H1 (cell line): ENCODE results near the gene KPNA3. TPM values are rescaled to one million over a fixed set of nuclear protein-coding genes. Genes with fewer than 3 reads are reported as not detected.

Experiments used
- CTCF ChIA-PET: fragments of 300-600 bp; sonication (Branson Sonifier 250); formaldehyde crosslinking; loops from one replicate; lab custom pipeline; 2021; ENCODE audit not compliant: partially characterized antibody; lab: Charles Lee
- POLR2A ChIA-PET: fragments of 300-600 bp; sonication (Branson Sonifier 250); formaldehyde crosslinking; loops from one replicate; lab custom pipeline; 2021; ENCODE audit warnings: inconsistent platforms; ENCODE audit not compliant: partially characterized antibody; lab: Charles Lee
- DNase-seq, 2 experiments: peaks; one replicate each; pipeline versions ENCODE4 v3.0.0 to v3.0.0-alpha.2; 2010 to 2022; ENCODE audit warnings: low spot score in 2 of 2, low read depth in 1 of 2, mixed read lengths in 1 of 2
- FAIRE-seq: peaks from 2 replicates; lab custom pipeline; 2011; peaks lifted over from hg19 to GRCh38; lab: Jason Lieb, UNC
- H2AFZ ChIP-seq: 2 replicates; pipeline ENCODE4 v1.8.1; 2012; ENCODE audit warnings: low read length, inconsistent platforms
- H2AK5ac ChIP-seq: 2 replicates; pipeline ENCODE4 v1.6.1; 2013; ENCODE audit warnings: low read depth, low read length
- H2BK120ac ChIP-seq: replicated peaks from 2 replicates; pipeline ENCODE3; 2013; ENCODE audit warnings: low read depth, low read length, inconsistent platforms
- H2BK12ac ChIP-seq: 2 replicates; pipeline ENCODE4 v1.6.1; 2013; ENCODE audit warnings: low read depth, low read length
- H2BK15ac ChIP-seq: 2 replicates; pipeline ENCODE4 v1.6.1; 2013; ENCODE audit warnings: low read length
- H2BK20ac ChIP-seq: 2 replicates; pipeline ENCODE4 v1.6.1; 2013; ENCODE audit warnings: low read length
- H2BK5ac ChIP-seq: 2 replicates; pipeline ENCODE4 v1.6.1; 2013; ENCODE audit warnings: low read depth, low read length
- H3K14ac ChIP-seq: 2 replicates; pipeline ENCODE4 v1.6.1; 2013; ENCODE audit warnings: inconsistent platforms; ENCODE audit not compliant: insufficient read length
- H3K18ac ChIP-seq: 2 replicates; pipeline ENCODE4 v1.6.1; 2013; ENCODE audit warnings: low read length; ENCODE audit errors: extremely low read depth
- H3K23ac ChIP-seq: 2 replicates; pipeline ENCODE4 v1.6.1; 2013; ENCODE audit warnings: inconsistent platforms; ENCODE audit not compliant: insufficient read length
- H3K23me2 ChIP-seq: 2 replicates; pipeline ENCODE4 v1.6.1; 2013; ENCODE audit warnings: low read depth, low read length
- H3K27ac ChIP-seq: 2 replicates; pipeline ENCODE4 v1.6.1; 2011; ENCODE audit warnings: low read depth, low read length, inconsistent platforms
- H3K27me3 ChIP-seq, 4 experiments: replicated peaks in 1 of 4; 1 replicate in 1 of 4; 2 replicates in 3 of 4; pipeline versions ENCODE4 v1.6.1 to v1.8.1; 2011 to 2013; ENCODE audit warnings: low read length in 3 of 4, mild to moderate bottlenecking in 3 of 4, inconsistent platforms in 2 of 4, mixed read lengths in 2 of 4, moderate library complexity in 1 of 4; ENCODE audit not compliant: control insufficient read depth in 3 of 4, insufficient read depth in 3 of 4; ENCODE audit errors: extremely low read depth in 1 of 4
- H3K36me3 ChIP-seq, 4 experiments: 2 replicates each; pipeline versions ENCODE4 v1.6.1 to v1.8.1; 2011 to 2013; ENCODE audit warnings: mild to moderate bottlenecking in 4 of 4, low read length in 3 of 4, moderate library complexity in 2 of 4, control low read depth in 1 of 4, inconsistent platforms in 1 of 4; ENCODE audit not compliant: insufficient read depth in 4 of 4, control insufficient read depth in 2 of 4
- H3K4ac ChIP-seq: replicated peaks from 2 replicates; pipeline ENCODE3; 2013; ENCODE audit warnings: low read length, low read depth, mixed read lengths, inconsistent platforms; ENCODE audit not compliant: insufficient read length
- H3K4me1 ChIP-seq, 4 experiments: replicated peaks in 1 of 4; 1 replicate in 1 of 4; 2 replicates in 3 of 4; pipeline versions ENCODE4 v1.6.1 to v1.8.1; 2011 to 2013; ENCODE audit warnings: low read length in 3 of 4, inconsistent platforms in 2 of 4, mixed read lengths in 1 of 4; ENCODE audit not compliant: insufficient read depth in 4 of 4, control insufficient read depth in 3 of 4
- H3K4me2 ChIP-seq, 2 experiments: 2 replicates each; pipeline versions ENCODE4 v1.6.1 to v1.8.1; 2011 to 2013; ENCODE audit warnings: low read depth in 2 of 2, low read length in 2 of 2, control low read depth in 1 of 2, inconsistent platforms in 1 of 2, mild to moderate bottlenecking in 1 of 2; ENCODE audit not compliant: insufficient read depth in 1 of 2
- H3K4me3 ChIP-seq, 4 experiments: fragments of 200-600, 300-600 bp in 1 of 4; sonication (generic), shearing (Covaris generic), sonication (Bioruptor Twin) in 1 of 4; 2 replicates each; pipeline versions ENCODE4 v1.5.1 to v1.8.1; 2011 to 2016; ENCODE audit warnings: low read length in 4 of 4, low read depth in 3 of 4, control low read depth in 2 of 4, inconsistent platforms in 2 of 4, mild to moderate bottlenecking in 2 of 4, mixed read lengths in 1 of 4, moderate library complexity in 1 of 4; ENCODE audit not compliant: insufficient read depth in 2 of 4; ENCODE audit errors: extremely low read depth in 1 of 4
- H3K56ac ChIP-seq: replicated peaks from 2 replicates; pipeline ENCODE3; 2013; ENCODE audit warnings: low read depth, mild to moderate bottlenecking, mixed read lengths, low read length, inconsistent platforms; ENCODE audit not compliant: insufficient read length
- H3K79me1 ChIP-seq: 2 replicates; pipeline ENCODE4 v1.6.1; 2013; ENCODE audit warnings: low read depth, low read length, control low read depth
- H3K79me2 ChIP-seq, 2 experiments: 2 replicates each; pipeline versions ENCODE4 v1.6.1 to v1.8.1; 2012 to 2013; ENCODE audit warnings: low read length in 2 of 2, mild to moderate bottlenecking in 2 of 2, inconsistent platforms in 1 of 2; ENCODE audit not compliant: insufficient read depth in 2 of 2, control insufficient read depth in 1 of 2
- H3K9ac ChIP-seq, 4 experiments: replicated peaks in 1 of 4; 1 replicate in 1 of 4; 2 replicates in 3 of 4; pipeline versions ENCODE4 v1.6.1 to v1.8.1; 2011 to 2013; ENCODE audit warnings: low read depth in 3 of 4, low read length in 3 of 4, control low read depth in 2 of 4, mild to moderate bottlenecking in 2 of 4, moderate library complexity in 2 of 4, inconsistent platforms in 1 of 4; ENCODE audit errors: extremely low read depth in 1 of 4
- H3K9me3 ChIP-seq, 2 experiments: 2 replicates each; pipeline versions ENCODE4 v1.6.1 to v1.8.1; 2012 to 2013; ENCODE audit warnings: mild to moderate bottlenecking in 2 of 2, moderate library complexity in 2 of 2, control low read depth in 1 of 2, inconsistent platforms in 1 of 2, low read depth in 1 of 2, low read length in 1 of 2, mixed read lengths in 1 of 2; ENCODE audit not compliant: insufficient read depth in 2 of 2
- H4K20me1 ChIP-seq, 2 experiments: replicated peaks in 1 of 2; 2 replicates each; pipeline versions ENCODE3 to v1.8.1; 2011 to 2013; ENCODE audit warnings: inconsistent platforms in 2 of 2, low read length in 2 of 2, mild to moderate bottlenecking in 1 of 2; ENCODE audit not compliant: insufficient read depth in 2 of 2, control insufficient read depth in 1 of 2
- H4K5ac ChIP-seq: 2 replicates; pipeline ENCODE4 v1.6.1; 2013; ENCODE audit warnings: low read length, low read depth, mixed read lengths, inconsistent platforms; ENCODE audit not compliant: insufficient read length
- H4K8ac ChIP-seq: 2 replicates; pipeline ENCODE4 v1.8.0; 2013; ENCODE audit warnings: mild to moderate bottlenecking, moderate library complexity, low read length, inconsistent platforms; ENCODE audit not compliant: insufficient read depth; ENCODE audit errors: extremely low read depth
- H4K91ac ChIP-seq: replicated peaks from 2 replicates; pipeline ENCODE3; 2013; ENCODE audit warnings: low read length, mixed read lengths, inconsistent platforms; ENCODE audit not compliant: insufficient read length
- CEBPB ChIP-seq: IDR thresholded peaks from 2 replicates; pipeline ENCODE4 v1.6.1; 2012; ENCODE audit warnings: low read depth, low read length
- HDAC6 ChIP-seq: IDR thresholded peaks from one replicate; pipeline ENCODE4 v1.7.1; 2012; ENCODE audit warnings: low read depth, mild to moderate bottlenecking, inconsistent platforms, low read length, moderate library complexity
- POU5F1 ChIP-seq: IDR thresholded peaks from 2 replicates; pipeline ENCODE4 v1.6.1; 2011; ENCODE audit warnings: low read depth, mild to moderate bottlenecking, low read length, moderate library complexity
- SP1 ChIP-seq: IDR thresholded peaks from 2 replicates; pipeline ENCODE4 v1.6.1; 2011; ENCODE audit warnings: low read depth, low read length
- SP4 ChIP-seq: IDR thresholded peaks from 2 replicates; pipeline ENCODE4 v1.6.1; 2012; ENCODE audit warnings: low read length, inconsistent platforms
- TAF7 ChIP-seq: optimal IDR thresholded peaks from 2 replicates; pipeline ENCODE3; 2011; ENCODE audit warnings: low read depth, mild to moderate bottlenecking, inconsistent platforms, low read length, moderate library complexity, borderline replicate concordance
- WGBS, 2 experiments: shearing (Covaris generic) in 1 of 2; methylation state at CpG; one replicate each; pipeline versions ENCODE4 v1.1.6 to v1.1.7; 2013 to 2015; ENCODE audit warnings: low lambda C conversion rate in 2 of 2, mixed read lengths in 2 of 2, inconsistent platforms in 1 of 2, low coverage in 1 of 2, missing lambda C conversion rate in 1 of 2; ENCODE audit not compliant: insufficient replicate concordance in 2 of 2, insufficient coverage in 1 of 2, insufficient read length in 1 of 2; ENCODE audit errors: extremely low coverage in 1 of 2, missing lambda C conversion rate in 1 of 2; 5-methylcytosine and 5-hydroxymethylcytosine counted together
- polyA plus RNA-seq, 7 experiments: library from polyadenylated mRNA; depleted of rRNA in 3 of 7; stranded (reverse) in 5 of 7; unstranded in 2 of 7; fragments of >200 nt in 5 of 7; fragments of 200-250 nt in 2 of 7; gene quantifications; 1 replicate in 5 of 7; 2 replicates in 1 of 7; 4 replicates in 1 of 7; pipeline versions ENCODE4 v1.2.1 to v1.2.3, GENCODE V29; 2011 to 2013; ENCODE audit warnings: missing spikeins in 2 of 7, mixed read lengths in 2 of 7
- total RNA-seq: library from RNA; stranded (reverse); fragmentation: NEBNext Ultra II Directional; extraction: Animal tissue kit (Norgen Biotek cat#: 25700); gene quantifications from 2 replicates; pipeline ENCODE4 v1.2.1, GENCODE V29; 2021

KPNA3 gene
- total and polyA plus RNA-seq, 2 of the 8 experiments (the other 6 are each of a cell fraction or from before 2014, with no cell fraction given), result 21.4 to 63.2 TPM

- H3K14ac ChIP-seq, result no peak overlapping the region
Observed at GRCh38 chr13:49781806-49782205, 10.7 kb downstream of the KPNA3 start.

More at GRCh38 chr13:49781806-49782205, 10.7 kb downstream of the KPNA3 start:
- no peak overlapping the region for H3K27ac ChIP-seq
- no peak overlapping the region for H2BK15ac ChIP-seq
- ChIA-PET CTCF (interaction anchor here (1.1 kb wide), 1 partner anchor 9 kb away, joined by 5 read pairs; no protein-coding TSS in a partner anchor), POLR2A (interaction anchor here (1.1 to 3.8 kb wide), 2 partner anchors 9 to 11 kb away, joined by 3 to 21 read pairs; partner anchors contain the start of gene KPNA3)
- no peak overlapping the region for H2AFZ ChIP-seq
- no peak for TF ChIP-seq HDAC6
- no peak for TF ChIP-seq CEBPB
- TF ChIP-seq SP1, result no peak
- no peak for TF ChIP-seq TAF7
- no peak for TF ChIP-seq SP4
- no peak for TF ChIP-seq POU5F1
- H3K79me2 ChIP-seq, result peaks cover 15 to 98% of the 10 kb centered on the region in 2 experiments
- H3K9me3 ChIP-seq, result no peaks in the 10 kb centered on the region
- no peak overlapping the region for H2BK120ac ChIP-seq
- H3K18ac ChIP-seq, result no peak overlapping the region
- no peaks in the 10 kb centered on the region for H3K23me2 ChIP-seq
- H2BK20ac ChIP-seq, result no peak overlapping the region
- no peak overlapping the region for H4K91ac ChIP-seq
- H3K23ac ChIP-seq, result no peak overlapping the region
- no peak overlapping the region for H2BK12ac ChIP-seq
- H3K4me1 ChIP-seq, result peaks cover 0 to 5% (median 0%) of the 10 kb centered on the region in 4 experiments; a peak in 2 of 7 replicates
- DNase-seq, result no peak
- peaks cover 5 to 16% of the 10 kb centered on the region in 2 experiments for H4K20me1 ChIP-seq
- H3K4ac ChIP-seq, result no peak overlapping the region
- peaks cover 7% of the 10 kb centered on the region for H3K79me1 ChIP-seq
- FAIRE-seq, result no peak
- H3K56ac ChIP-seq, result no peak overlapping the region
- no peaks in the 10 kb centered on the region for H3K36me3 ChIP-seq
- H3K4me3 ChIP-seq, result no peak overlapping the region
- no peak overlapping the region for H2AK5ac ChIP-seq
- H4K5ac ChIP-seq, result no peak overlapping the region
- H3K27me3 ChIP-seq, result no peaks in the 10 kb centered on the region
- H2BK5ac ChIP-seq, result no peak overlapping the region
- 95% methylated on average over 3 of the region's 3 CpGs; no CpG with 5 or more reads in 1 of the 2 experiments for WGBS, 2 experiments
- no peak overlapping the region for H3K9ac ChIP-seq
- H3K4me2 ChIP-seq, result no peak overlapping the region
- H4K8ac ChIP-seq, result no peak overlapping the region
